Kidney epithelial cell (primary cell): ENCODE data around the gene GGTA1. TPM values are rescaled to one million over a fixed set of nuclear protein-coding genes. Genes with fewer than 3 reads are reported as not detected.

ENCODE experiments used
- DNase-seq: peaks from one replicate; pipeline ENCODE4 v3.0.0-alpha.2; 2010; ENCODE audit warnings: low read depth
- H3K27me3 ChIP-seq: 2 replicates; pipeline ENCODE4 v1.6.0; 2011; ENCODE audit warnings: low read length; ENCODE audit not compliant: control insufficient read depth, insufficient read depth
- H3K36me3 ChIP-seq: 2 replicates; pipeline ENCODE4 v1.5.1; 2011; ENCODE audit warnings: low read length; ENCODE audit not compliant: control insufficient read depth, insufficient read depth
- H3K4me3 ChIP-seq: 2 replicates; pipeline ENCODE4 v1.5.1; 2011; ENCODE audit warnings: low read depth, mild to moderate bottlenecking, control low read depth, low read length
- total RNA-seq: library from RNA; depleted of rRNA; stranded (reverse); fragments of >200 nt; gene quantifications from 2 replicates; pipeline ENCODE4 v1.2.3, GENCODE V29; 2015
- TF ChIP-seq, protein P1 (sequence below): IDR thresholded peaks from 2 replicates; pipeline ENCODE4 v1.5.1; 2011; ENCODE audit warnings: mild to moderate bottlenecking, moderate library complexity, low read length, control low read depth, inconsistent platforms; ENCODE audit not compliant: insufficient read depth, poor library complexity, severe bottlenecking

The GGTA1 gene
- total RNA-seq, 1 donor from 2014 or later: not detected

DNA sequence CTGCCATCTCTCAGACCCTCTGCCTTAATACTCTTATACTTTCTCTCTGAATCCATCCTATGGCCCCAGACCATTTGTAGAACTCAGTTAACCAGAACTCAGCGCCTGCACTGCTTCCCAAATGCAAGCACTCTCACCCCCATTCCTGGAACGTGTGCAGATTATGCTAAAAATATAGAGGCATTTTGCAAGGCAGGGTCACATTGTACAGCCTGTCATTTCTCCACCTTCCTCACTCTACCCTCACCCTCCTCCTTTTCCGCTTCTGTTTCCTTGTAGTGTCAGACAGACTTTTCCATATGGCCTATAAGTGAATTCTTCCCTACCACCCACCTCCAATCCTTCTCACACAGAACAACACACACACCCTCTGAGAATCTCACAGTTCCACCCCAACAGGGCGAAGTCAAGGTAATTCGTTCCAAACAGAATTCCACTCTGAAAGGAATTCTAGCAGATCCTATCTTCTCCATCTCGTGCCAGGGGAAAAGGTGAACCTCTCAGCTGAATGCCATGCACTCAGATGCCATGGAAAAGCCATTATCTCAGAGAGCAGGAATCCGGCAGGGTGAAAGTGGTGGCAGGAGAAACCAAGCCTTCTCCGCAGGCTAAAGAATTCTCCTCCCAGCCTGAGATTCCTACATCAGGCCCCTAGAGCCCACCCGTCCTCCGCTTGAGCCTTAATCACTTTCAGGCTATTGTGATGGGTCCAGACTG is 25.3 kb downstream of the GGTA1 start:
- peaks cover 20% of the 10 kb centered on the region for H3K27me3 ChIP-seq
- no peaks in the 10 kb centered on the region for H3K36me3 ChIP-seq
- TF ChIP-seq, protein P1, sequence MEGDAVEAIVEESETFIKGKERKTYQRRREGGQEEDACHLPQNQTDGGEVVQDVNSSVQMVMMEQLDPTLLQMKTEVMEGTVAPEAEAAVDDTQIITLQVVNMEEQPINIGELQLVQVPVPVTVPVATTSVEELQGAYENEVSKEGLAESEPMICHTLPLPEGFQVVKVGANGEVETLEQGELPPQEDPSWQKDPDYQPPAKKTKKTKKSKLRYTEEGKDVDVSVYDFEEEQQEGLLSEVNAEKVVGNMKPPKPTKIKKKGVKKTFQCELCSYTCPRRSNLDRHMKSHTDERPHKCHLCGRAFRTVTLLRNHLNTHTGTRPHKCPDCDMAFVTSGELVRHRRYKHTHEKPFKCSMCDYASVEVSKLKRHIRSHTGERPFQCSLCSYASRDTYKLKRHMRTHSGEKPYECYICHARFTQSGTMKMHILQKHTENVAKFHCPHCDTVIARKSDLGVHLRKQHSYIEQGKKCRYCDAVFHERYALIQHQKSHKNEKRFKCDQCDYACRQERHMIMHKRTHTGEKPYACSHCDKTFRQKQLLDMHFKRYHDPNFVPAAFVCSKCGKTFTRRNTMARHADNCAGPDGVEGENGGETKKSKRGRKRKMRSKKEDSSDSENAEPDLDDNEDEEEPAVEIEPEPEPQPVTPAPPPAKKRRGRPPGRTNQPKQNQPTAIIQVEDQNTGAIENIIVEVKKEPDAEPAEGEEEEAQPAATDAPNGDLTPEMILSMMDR: no peak
- no peak for DNase-seq
- H3K4me3 ChIP-seq: no peak overlapping the region

DNA sequence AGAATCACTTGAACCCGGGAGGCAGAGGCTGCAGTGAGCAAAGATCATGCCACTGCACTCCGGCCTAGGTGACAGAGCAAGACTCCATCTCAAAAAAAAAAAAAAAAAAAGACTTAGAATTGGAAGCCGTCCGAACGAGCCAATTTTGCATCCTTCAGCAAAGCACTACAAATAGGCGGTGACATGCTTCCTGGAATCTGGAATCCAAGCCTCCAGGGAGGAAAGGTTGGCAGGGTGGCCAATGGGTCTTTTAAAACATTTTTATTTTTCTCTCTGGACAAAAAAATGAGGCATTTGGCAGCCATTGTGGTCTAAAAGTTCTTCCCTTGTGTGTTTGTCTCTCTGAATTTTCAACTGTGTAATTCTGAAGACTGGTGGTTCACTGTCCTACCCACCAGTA is 26.4 kb downstream of the GGTA1 start:
- TF ChIP-seq, protein P1: no peak
- no peak for DNase-seq
- peaks cover 24% of the 10 kb centered on the region for H3K27me3 ChIP-seq
- H3K4me3 ChIP-seq: no peak overlapping the region
- no peaks in the 10 kb centered on the region for H3K36me3 ChIP-seq

DNA sequence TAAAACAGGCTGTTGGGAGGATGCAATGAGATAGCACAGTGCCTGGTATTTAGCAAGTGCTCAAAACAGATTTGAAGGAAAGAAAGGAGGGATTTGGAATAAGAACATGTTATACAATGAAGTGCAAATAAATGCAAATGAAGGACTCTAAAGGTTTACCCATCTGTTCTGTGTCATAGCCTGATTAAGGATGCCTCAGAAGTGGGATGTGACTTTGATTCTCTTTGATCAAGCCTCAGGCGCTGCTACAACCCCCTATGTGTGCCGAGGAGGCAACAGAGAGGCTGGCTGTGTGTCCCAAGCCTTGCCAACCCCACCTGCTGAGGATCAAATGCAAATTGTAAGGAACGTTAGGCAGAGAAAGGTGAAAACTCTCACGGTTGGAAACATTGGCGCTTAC is 27.2 kb downstream of the GGTA1 start:
- TF ChIP-seq, protein P1: no peak
- Histone ChIP-seq H3K4me3 (no peak overlapping the region), H3K27me3 (peaks cover 22% of the 10 kb centered on the region), H3K36me3 (no peaks in the 10 kb centered on the region)
- DNase-seq: no peak

DNA sequence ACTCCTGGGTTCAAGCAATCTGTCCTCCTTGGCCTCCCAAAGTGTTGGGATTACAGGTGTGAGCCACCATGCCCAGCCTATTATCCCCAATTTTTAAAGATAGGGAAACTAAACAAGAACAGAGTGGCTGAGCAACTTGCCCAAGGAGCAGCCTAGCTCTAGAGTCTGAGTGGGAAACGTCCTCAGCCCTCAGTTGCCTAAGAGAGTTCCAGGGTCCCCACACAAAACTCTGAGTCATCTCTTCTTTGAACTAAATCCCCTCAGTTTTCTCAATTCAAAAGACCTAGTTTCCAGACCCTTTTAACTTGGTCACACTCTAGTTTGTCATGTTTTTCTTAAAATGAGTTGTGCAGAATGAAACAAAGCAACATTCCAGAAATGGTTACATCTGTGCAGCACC is 33.5 kb downstream of the GGTA1 start:
- H3K36me3 ChIP-seq: no peaks in the 10 kb centered on the region
- peaks cover 14% of the 10 kb centered on the region for H3K27me3 ChIP-seq
- DNase-seq: no peak
- TF ChIP-seq, protein P1: no peak
- H3K4me3 ChIP-seq: no peak overlapping the region

DNA sequence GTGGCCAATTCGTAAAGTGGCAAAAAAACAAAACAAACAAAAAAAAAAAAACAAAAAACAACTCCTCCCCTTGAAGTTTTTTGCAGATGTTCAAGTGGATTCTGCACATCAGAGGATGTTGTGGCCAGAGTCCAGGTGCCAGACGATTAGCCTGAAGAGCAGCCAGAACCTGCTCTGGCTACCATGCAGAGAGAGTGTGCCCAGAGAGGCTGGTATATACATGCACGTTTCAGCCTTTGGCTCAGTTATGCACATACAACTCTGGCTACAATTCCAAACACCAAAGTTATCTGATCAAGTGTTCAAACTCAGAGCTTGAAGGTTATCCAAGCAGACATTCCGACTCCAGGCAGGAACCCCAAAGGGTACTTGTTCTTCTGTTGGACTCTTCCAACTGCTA is 34.7 kb downstream of the GGTA1 start:
- H3K27me3 ChIP-seq: peaks cover 14% of the 10 kb centered on the region
- H3K4me3 ChIP-seq: no peak overlapping the region
- TF ChIP-seq, protein P1: no peak
- H3K36me3 ChIP-seq: no peaks in the 10 kb centered on the region
- no peak for DNase-seq
